Limb (tissue), 2 donors: Measurements from ENCODE around the gene KRTAP4-16.
"Not testable (repeated sequence)": the region's sequence is repeated elsewhere in the genome, so short reads cannot be mapped to it uniquely, and the experiment has no call there.

Experiments
- DNase-seq, 2 donors: peaks; one replicate each; pipeline ENCODE4 v3.0.0-alpha.2; 2016; ENCODE audit errors: extremely low spot score in 2 of 2

The KRTAP4-16 gene

GRCh38 chr17:41076788-41077187 is 25.2 kb downstream of the KRTAP4-16 start:
- DNase-seq: no peak

- DNase-seq: no peak
Observed at GRCh38 chr17:41073676-41074075, 28.3 kb downstream of the KRTAP4-16 start.

- peak in 1 of 2 donors; percentile 53 for DNase-seq
Observed at GRCh38 chr17:41071606-41072360, 30.2 kb downstream of the KRTAP4-16 start.

GRCh38 chr17:41069031-41069430 is 33.0 kb downstream of the KRTAP4-16 start:
- DNase-seq: no peak

- DNase-seq: no peak
Observed at GRCh38 chr17:41067281-41067680, 34.7 kb downstream of the KRTAP4-16 start.

GRCh38 chr17:41065829-41066624 is 36.0 kb downstream of the KRTAP4-16 start, which contains the start of gene KRTAP2-4:
Gene KRTAP2-4, minus strand, starts transcription at chr17:41065879. Its CDS starts 34 bp downstream, at chr17:41065845.
- DNase-seq: no peak

- DNase-seq: not testable (repeated sequence)
Observed at GRCh38 chr17:41065016-41065689, 36.9 kb downstream of the KRTAP4-16 start.

- DNase-seq: no peak
Observed at GRCh38 chr17:41064301-41064700, 37.7 kb downstream of the KRTAP4-16 start.

GRCh38 chr17:41063449-41063848 is 38.6 kb downstream of the KRTAP4-16 start:
- no peak for DNase-seq

- DNase-seq: no peak
Observed at GRCh38 chr17:41061964-41062363, 40.0 kb downstream of the KRTAP4-16 start.

- DNase-seq: no peak
Observed at GRCh38 chr17:41060052-41060604, 41.9 kb downstream of the KRTAP4-16 start, which contains the start of gene KRTAP2-3. Gene KRTAP2-3, minus strand, starts transcription at chr17:41060114. Its CDS starts 64 bp downstream, at chr17:41060050.

GRCh38 chr17:41059276-41060051 is 42.5 kb downstream of the KRTAP4-16 start:
- not testable (repeated sequence) for DNase-seq

- no peak for DNase-seq
Observed at GRCh38 chr17:41058741-41059140, 43.3 kb downstream of the KRTAP4-16 start.

- no peak for DNase-seq
Observed at GRCh38 chr17:41057547-41057946, 44.5 kb downstream of the KRTAP4-16 start.

GRCh38 chr17:41055130-41055529 is 46.9 kb downstream of the KRTAP4-16 start, which contains the start of gene KRTAP2-2:
Gene KRTAP2-2, minus strand, starts transcription at chr17:41055230. Its CDS starts 19 bp downstream, at chr17:41055211.
- DNase-seq: not testable (repeated sequence)

- DNase-seq: not testable (repeated sequence)
Observed at GRCh38 chr17:41054556-41054955, 47.5 kb downstream of the KRTAP4-16 start.

GRCh38 chr17:41054025-41054424 is 48.0 kb downstream of the KRTAP4-16 start:
- DNase-seq: no peak

GRCh38 chr17:41052566-41052965 is 49.4 kb downstream of the KRTAP4-16 start:
- DNase-seq: no peak
